Gastroesophageal sphincter (tissue), 4 donors: Measurements from ENCODE around the gene C8G. TPM values are rescaled to one million over a fixed set of nuclear protein-coding genes. Genes with fewer than 3 reads are reported as not detected.

Source experiments
- ATAC-seq: fragments of 150-250 bp; one replicate; pipeline ENCODE4 v1.9.1; 2016; ENCODE audit warnings: mild to moderate bottlenecking, moderate library complexity
- H3K27ac ChIP-seq, 4 donors: fragments of 200-600 bp; sonication (generic) in 3 of 4; 1 replicate in 3 of 4; 2 replicates in 1 of 4; pipeline ENCODE4 v1.5.1; 2016 to 2019
- H3K27me3 ChIP-seq: fragments of 200-600 bp; sonication (generic); one replicate; pipeline ENCODE4 v1.5.1; 2019
- H3K36me3 ChIP-seq, 2 donors: fragments of 200-600 bp; sonication (generic); one replicate each; pipeline ENCODE4 v1.5.1; 2019; ENCODE audit warnings: control low read depth in 1 of 2
- H3K4me1 ChIP-seq, 3 donors: fragments of 200-600 bp; sonication (generic); 1 replicate in 2 of 3; 2 replicates in 1 of 3; pipeline ENCODE4 v1.5.1; 2016 to 2019; ENCODE audit warnings: control low read depth in 2 of 3
- H3K4me3 ChIP-seq, 2 donors: fragments of 200-600 bp; sonication (generic); one replicate each; pipeline ENCODE4 v1.5.1; 2019; ENCODE audit warnings: mild to moderate bottlenecking in 1 of 2, moderate library complexity in 1 of 2
- H3K9me3 ChIP-seq, 3 donors: fragments of 200-600 bp; sonication (generic); one replicate each; pipeline ENCODE4 v1.5.1; 2017 to 2019; ENCODE audit warnings: control low read depth in 2 of 3
- EP300 ChIP-seq: sonication (generic); formaldehyde crosslinking; IDR thresholded peaks from one replicate; pipeline ENCODE4 v1.6.1; 2017; ENCODE audit warnings: antibody characterized with exemption, mild to moderate bottlenecking
- POLR2A ChIP-seq, 2 donors: fragments of 450-650 bp; IDR thresholded peaks; one replicate each; pipeline ENCODE4 v1.6.1; 2017; ENCODE audit warnings: antibody characterized with exemption in 2 of 2, mild to moderate bottlenecking in 2 of 2, moderate library complexity in 1 of 2
- POLR2AphosphoS5 ChIP-seq: sonication (generic); formaldehyde crosslinking; IDR thresholded peaks from one replicate; pipeline ENCODE4 v1.6.1; 2017; ENCODE audit warnings: antibody characterized with exemption
- WGBS, 2 donors: methylation state at CpG; one replicate each; pipeline ENCODE4 v1.1.5; 2018; ENCODE audit warnings: low coverage in 1 of 2; 5-methylcytosine and 5-hydroxymethylcytosine counted together
- total RNA-seq, 4 donors: library from RNA; depleted of rRNA; stranded (reverse); fragments of >200 nt; gene quantifications; one replicate each; pipeline ENCODE4 v1.1.0, GENCODE V29; 2016
- TF ChIP-seq, protein P1 (sequence below), 4 experiments: fragments of 200-600 bp in 2 of 4; fragments of 450-650 bp in 2 of 4; sonication (generic) in 1 of 4; IDR thresholded peaks; one replicate each; pipeline ENCODE4 v1.5.1; 2017 to 2019; ENCODE audit warnings: antibody characterized with exemption in 4 of 4, mild to moderate bottlenecking in 2 of 4, moderate library complexity in 2 of 4

C8G gene
- total RNA-seq, 4 donors from 2014 or later: not detected

GRCh38 chr9:136988872-136989271 lies 43.8 kb downstream of the C8G start:
- Histone ChIP-seq H3K9me3 (no peaks in the 10 kb centered on the region), H3K36me3 (peaks cover 0 to 7% of the 10 kb centered on the region in 2 donors), H3K4me3 (no peak overlapping the region), H3K4me1 (peaks cover 0 to 37% (median 10%) of the 10 kb centered on the region in 3 donors), H3K27me3 (peaks cover 43% of the 10 kb centered on the region), H3K27ac (no peak overlapping the region)
- no peak for ATAC-seq
- TF ChIP-seq POLR2AphosphoS5: no peak
- TF ChIP-seq EP300: no peak
- TF ChIP-seq, protein P1, sequence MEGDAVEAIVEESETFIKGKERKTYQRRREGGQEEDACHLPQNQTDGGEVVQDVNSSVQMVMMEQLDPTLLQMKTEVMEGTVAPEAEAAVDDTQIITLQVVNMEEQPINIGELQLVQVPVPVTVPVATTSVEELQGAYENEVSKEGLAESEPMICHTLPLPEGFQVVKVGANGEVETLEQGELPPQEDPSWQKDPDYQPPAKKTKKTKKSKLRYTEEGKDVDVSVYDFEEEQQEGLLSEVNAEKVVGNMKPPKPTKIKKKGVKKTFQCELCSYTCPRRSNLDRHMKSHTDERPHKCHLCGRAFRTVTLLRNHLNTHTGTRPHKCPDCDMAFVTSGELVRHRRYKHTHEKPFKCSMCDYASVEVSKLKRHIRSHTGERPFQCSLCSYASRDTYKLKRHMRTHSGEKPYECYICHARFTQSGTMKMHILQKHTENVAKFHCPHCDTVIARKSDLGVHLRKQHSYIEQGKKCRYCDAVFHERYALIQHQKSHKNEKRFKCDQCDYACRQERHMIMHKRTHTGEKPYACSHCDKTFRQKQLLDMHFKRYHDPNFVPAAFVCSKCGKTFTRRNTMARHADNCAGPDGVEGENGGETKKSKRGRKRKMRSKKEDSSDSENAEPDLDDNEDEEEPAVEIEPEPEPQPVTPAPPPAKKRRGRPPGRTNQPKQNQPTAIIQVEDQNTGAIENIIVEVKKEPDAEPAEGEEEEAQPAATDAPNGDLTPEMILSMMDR (IDR thresholded peaks at IDR 0.05): no peak
- no peak for TF ChIP-seq POLR2A (IDR thresholded peaks at IDR 0.05)
- 91 to 100% methylated on average over 3 to 4 of the region's 4 CpGs for WGBS, 2 donors

- WGBS, 2 donors: 68 to 73% methylated on average over 6 of the region's 10 CpGs
- Histone ChIP-seq H3K4me1 (peaks cover 0 to 44% (median 17%) of the 10 kb centered on the region in 3 donors), H3K27me3 (peaks cover 43% of the 10 kb centered on the region), H3K4me3 (no peak overlapping the region), H3K9me3 (no peaks in the 10 kb centered on the region), H3K36me3 (peaks cover 0 to 18% of the 10 kb centered on the region in 2 donors), H3K27ac (no peak overlapping the region)
- no peak for ATAC-seq
- TF ChIP-seq EP300: no peak
- TF ChIP-seq POLR2A (IDR thresholded peaks at IDR 0.05): no peak
- TF ChIP-seq, protein P1 (IDR thresholded peaks at IDR 0.05): no peak
- no peak for TF ChIP-seq POLR2AphosphoS5
Measured at GRCh38 chr9:136990242-136990911, 45.3 kb downstream of the C8G start.

DNA sequence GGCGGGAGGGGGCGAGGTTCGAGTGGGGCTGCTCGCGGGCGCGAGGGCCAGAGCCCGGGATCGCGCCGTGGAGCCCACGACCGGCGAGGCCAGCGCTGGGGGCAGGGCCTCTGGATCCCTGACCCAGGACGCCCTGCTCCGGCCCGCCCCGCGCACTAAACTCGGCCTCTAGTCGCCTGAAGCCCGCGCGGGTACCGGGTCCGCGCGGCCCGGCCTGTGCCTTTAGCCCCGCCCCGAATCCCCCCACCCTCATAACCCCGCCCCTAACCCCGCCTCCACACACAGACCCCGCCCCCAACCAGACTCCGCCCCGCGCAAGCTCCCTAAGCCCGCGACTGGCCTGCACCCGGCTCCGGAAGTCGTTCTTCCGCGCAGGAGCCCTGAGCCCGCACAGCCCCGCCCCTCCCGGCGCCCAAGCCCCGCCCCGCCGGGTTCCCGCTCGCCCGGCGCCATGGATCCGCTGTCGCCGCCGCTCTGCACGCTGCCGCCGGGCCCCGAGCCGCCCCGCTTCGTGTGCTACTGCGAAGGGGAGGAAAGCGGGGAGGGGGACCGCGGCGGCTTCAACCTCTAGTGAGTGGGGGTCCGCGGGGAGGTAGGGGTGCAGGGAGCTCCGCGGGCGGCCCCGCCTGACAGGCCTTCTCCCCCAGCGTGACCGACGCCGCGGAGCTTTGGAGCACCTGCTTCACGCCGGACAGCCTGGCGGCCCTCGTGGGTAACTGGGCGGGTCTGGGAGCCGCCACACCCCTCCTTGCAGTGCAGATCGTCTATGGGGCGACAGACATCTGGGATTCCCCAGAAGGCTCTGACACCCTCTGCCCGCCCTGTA lies 47.2 kb downstream of the C8G start, which contains the start of gene PAXX:
TSS of gene PAXX (plus strand) at position 430 of the 826 bp plus-strand sequence. CDS start at position 452, 22 bp downstream.
- H3K4me1 ChIP-seq: peaks cover 0 to 53% (median 31%) of the 10 kb centered on the region in 3 donors
- WGBS, 2 donors: 0% methylated on average over 4 of the region's 92 CpGs; no CpG with 5 or more reads in 1 of the 2 donors
- H3K4me3 ChIP-seq: peak within 1 kb of the TSS; percentile 67 to 80

GRCh38 chr9:136992819-136993369 lies 47.9 kb downstream of the C8G start:
- Histone ChIP-seq H3K4me1 (peaks cover 0 to 53% (median 31%) of the 10 kb centered on the region in 3 donors), H3K27me3 (peaks cover 47% of the 10 kb centered on the region)
- no peak for ATAC-seq

More for the DNA sequence above, 47.2 kb downstream of the C8G start, which contains the start of gene PAXX:
- no peaks in the 10 kb centered on the region for H3K9me3 ChIP-seq
- peak within 1 kb of the TSS; percentile 43 to 96 (median 92) for H3K27ac ChIP-seq
- H3K36me3 ChIP-seq: peaks cover 0 to 18% of the 10 kb centered on the region in 2 donors
- peak; percentile 95 for ATAC-seq
- no peak for TF ChIP-seq EP300
- TF ChIP-seq, protein P1 (IDR thresholded peaks at IDR 0.05): peak in 2 of 4 experiments; percentile 4 to 12
- no peak for TF ChIP-seq POLR2AphosphoS5
- peak in 1 of 2 donors; percentile 19 for TF ChIP-seq POLR2A (IDR thresholded peaks at IDR 0.05)
- H3K27me3 ChIP-seq: peaks cover 43% of the 10 kb centered on the region

More at GRCh38 chr9:136992819-136993369, 47.9 kb downstream of the C8G start:
- peaks cover 0 to 18% of the 10 kb centered on the region in 2 donors for H3K36me3 ChIP-seq
- H3K27ac ChIP-seq: peak overlapping the region in 3 of 4 donors; percentile 90 to 96 (median 95)
- TF ChIP-seq POLR2AphosphoS5 (no peak), POLR2A (IDR thresholded peaks at IDR 0.05) (no peak), EP300 (no peak)
- TF ChIP-seq, protein P1 (IDR thresholded peaks at IDR 0.05): no peak
- peak overlapping the region; percentile 67 to 80 for H3K4me3 ChIP-seq
- WGBS, 2 donors: 70% methylated on average over 2 of the region's 18 CpGs; no CpG with 5 or more reads in 1 of the 2 donors
- no peaks in the 10 kb centered on the region for H3K9me3 ChIP-seq
